K562 (cell line): ENCODE measurements around the gene TMEM19. TPM values are rescaled to one million over a fixed set of nuclear protein-coding genes. Genes with fewer than 3 reads are reported as not detected.
A peak's percentile ranks its signal among the peaks of the same experiment; 100 is the strongest.

ENCODE experiments used
- BCLAF1 ChIP-seq, 2 experiments: fragments of 450-650 bp in 1 of 2; IDR thresholded peaks; 2 replicates each; pipeline ENCODE4 v1.6.1; 2011 to 2017; ENCODE audit warnings: low read depth in 2 of 2, antibody characterized with exemption in 1 of 2, borderline replicate concordance in 1 of 2, low read length in 1 of 2, mild to moderate bottlenecking in 1 of 2, mixed read lengths in 1 of 2; ENCODE audit not compliant: control insufficient read depth in 1 of 2
- CEBPG ChIP-seq, 3 experiments: fragments of 200-800 bp in 1 of 3; sonication (Bioruptor generic) in 1 of 3; sonication (generic) in 1 of 3; formaldehyde crosslinking in 1 of 3; IDR thresholded peaks in 2 of 3; conservative IDR thresholded peaks in 1 of 3; 2 replicates each; pipeline versions ENCODE4 v1.6.1 to v1.8.0; 2016 to 2022; ENCODE audit warnings: missing compliant biosample characterization in 2 of 3, missing genetic modification characterization in 2 of 3, mild to moderate bottlenecking in 1 of 3, missing genetic modification reagents in 1 of 3
- CHD1 ChIP-seq: fragments of 200-600 bp; sonication (generic); IDR thresholded peaks from one replicate; pipeline ENCODE4 v1.6.1; 2012; ENCODE audit warnings: mild to moderate bottlenecking, moderate library complexity, low read length, inconsistent platforms
- DACH1 ChIP-seq: fragments of 450-650 bp; IDR thresholded peaks from 2 replicates; pipeline ENCODE4 v1.6.1; 2018; ENCODE audit not compliant: partially characterized antibody
- DIDO1 ChIP-seq: fragments of 450-650 bp; IDR thresholded peaks from 2 replicates; pipeline ENCODE4 v1.6.1; 2016; ENCODE audit warnings: low read depth, missing biosample characterization, missing genetic modification characterization
- E2F6 ChIP-seq, 2 experiments: IDR thresholded peaks; 2 replicates each; pipeline ENCODE4 v1.6.1; 2011; ENCODE audit warnings: borderline replicate concordance in 1 of 2, control low read depth in 1 of 2, low read depth in 1 of 2, low read length in 1 of 2, mild to moderate bottlenecking in 1 of 2, mixed read lengths in 1 of 2, moderate library complexity in 1 of 2; ENCODE audit not compliant: insufficient read depth in 1 of 2, insufficient read length in 1 of 2, poor library complexity in 1 of 2, severe bottlenecking in 1 of 2; ENCODE audit errors: extremely low read depth in 1 of 2
- EWSR1 ChIP-seq: fragments of 450-650 bp; IDR thresholded peaks from 2 replicates; pipeline ENCODE4 v1.6.1; 2018; ENCODE audit warnings: borderline replicate concordance, mild to moderate bottlenecking, low read depth, moderate library complexity; ENCODE audit not compliant: partially characterized antibody
- MAFG ChIP-seq: fragments of 450-650 bp; conservative IDR thresholded peaks from 2 replicates; pipeline ENCODE4 v1.6.1; 2016; ENCODE audit warnings: missing genetic modification characterization, missing compliant biosample characterization
- MCM3 ChIP-seq: fragments of 450-650 bp; IDR thresholded peaks from 2 replicates; pipeline ENCODE4 v1.6.1; 2016
- MTA2 ChIP-seq: fragments of 450-650 bp; IDR thresholded peaks from 2 replicates; pipeline ENCODE4 v1.6.1; 2016; ENCODE audit warnings: low read depth
- NCOR1 ChIP-seq: fragments of 450-650 bp; IDR thresholded peaks from 2 replicates; pipeline ENCODE4 v1.6.1; 2016; ENCODE audit warnings: mild to moderate bottlenecking, moderate library complexity
- NEUROD1 ChIP-seq: fragments of 150-350 bp; IDR thresholded peaks from 2 replicates; pipeline ENCODE4 v1.6.1; 2014; ENCODE audit warnings: borderline replicate concordance, low read length, low read depth; ENCODE audit not compliant: partially characterized antibody
- PHB2 ChIP-seq: fragments of 450-650 bp; IDR thresholded peaks from 2 replicates; pipeline ENCODE4 v1.6.1; 2017; ENCODE audit warnings: low read depth
- SMARCE1 ChIP-seq: fragments of 450-650 bp; IDR thresholded peaks from 2 replicates; pipeline ENCODE4 v1.7.1; 2016; ENCODE audit warnings: mild to moderate bottlenecking
- SNAPC5 ChIP-seq: fragments of 250-450 bp; sonication (Bioruptor Pico); IDR thresholded peaks from 2 replicates; pipeline ENCODE4 v1.8.0; 2021; ENCODE audit warnings: moderate library complexity, mild to moderate bottlenecking, inconsistent platforms
- U2AF2 ChIP-seq: fragments of 200-400 bp; formaldehyde crosslinking; optimal IDR thresholded peaks from 2 replicates; pipeline ENCODE3; 2017; ENCODE audit warnings: low read depth, mild to moderate bottlenecking, low read length
- ZBTB12 ChIP-seq: fragments of 250-450 bp; sonication (Bioruptor Pico); IDR thresholded peaks from 2 replicates; pipeline ENCODE4 v1.4.0; 2020
- ZC3H4 ChIP-seq: sonication (generic); formaldehyde crosslinking; IDR thresholded peaks from 2 replicates; pipeline ENCODE4 v1.9.0; 2021; ENCODE audit warnings: missing genetic modification reagents, borderline replicate concordance
- ZNF12 ChIP-seq: sonication (generic); formaldehyde crosslinking; IDR thresholded peaks from 2 replicates; pipeline ENCODE4 v1.4.0; 2020; ENCODE audit warnings: mild to moderate bottlenecking, missing genetic modification reagents
- ZNF316 ChIP-seq: fragments of 450-650 bp; IDR thresholded peaks from 2 replicates; pipeline ENCODE4 v1.6.1; 2016
- ZNF668 ChIP-seq: fragments of 250-450 bp; sonication (Bioruptor Pico); IDR thresholded peaks from 2 replicates; pipeline ENCODE4 v1.8.0; 2022; ENCODE audit warnings: mild to moderate bottlenecking, inconsistent platforms
- ZNF764 ChIP-seq: fragments of 250-450 bp; sonication (Bioruptor Pico); IDR thresholded peaks from 2 replicates; pipeline ENCODE4 v1.4.0; 2020; ENCODE audit warnings: low read depth, mild to moderate bottlenecking, moderate library complexity
- polyA plus RNA-seq, 8 experiments: library from polyadenylated mRNA; depleted of rRNA in 4 of 8; stranded (reverse) in 5 of 8; unstranded in 3 of 8; fragments of >200 nt; fragmentation: Nextera tagmentation in 2 of 8; fragmentation: Illumina TruSeq in 1 of 8; extraction: Ambion mirVana in 2 of 8; extraction: Trizol in 1 of 8; gene quantifications; 2 replicates each; pipeline versions ENCODE4 v1.2.1 to v1.2.3, GENCODE V29; 2011 to 2014; ENCODE audit warnings: inconsistent platforms in 1 of 8, missing spikeins in 1 of 8
- total RNA-seq, 7 experiments: library from RNA; depleted of rRNA in 6 of 7; stranded (reverse); fragments of >200 nt in 6 of 7; fragmentation: Illumina TruSeq in 2 of 7; extraction: Trizol in 2 of 7; gene quantifications; 2 replicates each; pipeline versions ENCODE4 v1.2.1 to v1.2.3, GENCODE V29; 2011 to 2021; ENCODE audit warnings: low replicate concordance in 1 of 7

The TMEM19 gene
- total and polyA plus RNA-seq, 9 of the 15 experiments (the other 6 are each of a cell fraction or from before 2014, with no cell fraction given) = 8.2 to 24.2 (median 17.2) TPM

GRCh38 chr12:71662849-71663560, 22.9 kb upstream of the TMEM19 start (continued):
- TF ChIP-seq BCLAF1 (IDR thresholded peaks at IDR 0.05; ENCODE audit: borderline replicate concordance in 1 of 2, control insufficient read depth in 1 of 2, low read depth in 2 of 2, low read length in 1 of 2) (no peak), MAFG (tag) (no peak), MTA2 (no peak), ZNF316 (no peak), ZNF668 (CRISPR knock-in tag) (no peak), ZBTB12 (CRISPR knock-in tag) (no peak), DIDO1 (tag) (no peak), NCOR1 (no peak), PHB2 (no peak), E2F6 (IDR thresholded peaks at IDR 0.05; ENCODE audit: borderline replicate concordance in 1 of 2, extremely low read depth in 1 of 2, insufficient read depth in 1 of 2, insufficient read length in 1 of 2, low read depth in 1 of 2, low read length in 1 of 2, poor library complexity in 1 of 2, severe bottlenecking in 1 of 2) (no peak), CHD1 (peak; percentile 88), SMARCE1 (peak; percentile 10; the same call in 1 of the 2 replicates), EWSR1 (no peak), NEUROD1 (no peak), SNAPC5 (no peak), MCM3 (no peak), DACH1 (no peak), ZC3H4 (CRISPR knock-in tag) (peak; percentile 41; the same call in 1 of the 2 replicates), ZNF12 (CRISPR knock-in tag) (peak; percentile 58; the same call in 1 of the 2 replicates), CEBPG (CRISPR knock-in tag; IDR thresholded peaks at IDR 0.05) (no peak), CEBPG (tag; conservative IDR thresholded peaks at IDR 0.05 in 1 of 2, IDR thresholded peaks at IDR 0.05 in 1 of 2) (no peak), U2AF2 (no peak), ZNF764 (CRISPR knock-in tag) (no peak)
